Esophagus (tissue), 2 donors: ENCODE measurements around the gene ANKRD35. TPM values are rescaled to one million over a fixed set of nuclear protein-coding genes. Genes with fewer than 3 reads are reported as not detected.
A peak's percentile ranks its signal among the peaks of the same experiment; 100 is the strongest.
"Not testable (repeated sequence)": the region's sequence is repeated elsewhere in the genome, so short reads cannot be mapped to it uniquely, and the experiment has no call there.

Source experiments
- H3K27ac ChIP-seq, 2 donors: one replicate each; pipeline ENCODE4 v1.5.1; 2013; ENCODE audit warnings: low read depth in 2 of 2, mild to moderate bottlenecking in 2 of 2, inconsistent platforms in 1 of 2, low read length in 1 of 2, moderate library complexity in 1 of 2
- H3K27me3 ChIP-seq, 2 donors: one replicate each; pipeline ENCODE4 v1.6.1; 2013; ENCODE audit warnings: low read length in 2 of 2, control low read depth in 1 of 2, mild to moderate bottlenecking in 1 of 2; ENCODE audit not compliant: insufficient read depth in 2 of 2, control insufficient read depth in 1 of 2
- H3K36me3 ChIP-seq, 2 donors: one replicate each; pipeline ENCODE4 v1.6.1; 2013; ENCODE audit warnings: low read length in 1 of 2; ENCODE audit not compliant: control insufficient read depth in 2 of 2, insufficient read depth in 2 of 2
- H3K4me1 ChIP-seq, 2 donors: one replicate each; pipeline ENCODE4 v1.6.1; 2013; ENCODE audit warnings: low read length in 1 of 2; ENCODE audit not compliant: control insufficient read depth in 2 of 2, insufficient read depth in 2 of 2
- H3K4me3 ChIP-seq, 2 donors: one replicate each; pipeline ENCODE4 v1.5.1; 2013; ENCODE audit warnings: low read length in 2 of 2, mild to moderate bottlenecking in 2 of 2, low read depth in 1 of 2, moderate library complexity in 1 of 2
- H3K9me3 ChIP-seq, 2 donors: one replicate each; pipeline ENCODE4 v1.6.1; 2013; ENCODE audit warnings: mild to moderate bottlenecking in 2 of 2, low read depth in 1 of 2, low read length in 1 of 2, moderate library complexity in 1 of 2; ENCODE audit not compliant: control insufficient read depth in 2 of 2, insufficient read depth in 1 of 2
- WGBS, 2 donors: extraction: QIAGEN DNeasy Blood & Tissue Kit; methylation state at CpG; one replicate each; pipeline ENCODE4 v1.1.7; 2013; 5-methylcytosine and 5-hydroxymethylcytosine counted together
- polyA plus RNA-seq, 2 donors: library from polyadenylated mRNA; stranded (reverse); fragments of 200-250 nt; gene quantifications; one replicate each; pipeline ENCODE4 v1.2.3, GENCODE V29; 2013
- donor health status: healthy with polysubstance abuse.
- donor health status: Bipolar disorder and iron deficiency.

Gene ANKRD35, protein sequence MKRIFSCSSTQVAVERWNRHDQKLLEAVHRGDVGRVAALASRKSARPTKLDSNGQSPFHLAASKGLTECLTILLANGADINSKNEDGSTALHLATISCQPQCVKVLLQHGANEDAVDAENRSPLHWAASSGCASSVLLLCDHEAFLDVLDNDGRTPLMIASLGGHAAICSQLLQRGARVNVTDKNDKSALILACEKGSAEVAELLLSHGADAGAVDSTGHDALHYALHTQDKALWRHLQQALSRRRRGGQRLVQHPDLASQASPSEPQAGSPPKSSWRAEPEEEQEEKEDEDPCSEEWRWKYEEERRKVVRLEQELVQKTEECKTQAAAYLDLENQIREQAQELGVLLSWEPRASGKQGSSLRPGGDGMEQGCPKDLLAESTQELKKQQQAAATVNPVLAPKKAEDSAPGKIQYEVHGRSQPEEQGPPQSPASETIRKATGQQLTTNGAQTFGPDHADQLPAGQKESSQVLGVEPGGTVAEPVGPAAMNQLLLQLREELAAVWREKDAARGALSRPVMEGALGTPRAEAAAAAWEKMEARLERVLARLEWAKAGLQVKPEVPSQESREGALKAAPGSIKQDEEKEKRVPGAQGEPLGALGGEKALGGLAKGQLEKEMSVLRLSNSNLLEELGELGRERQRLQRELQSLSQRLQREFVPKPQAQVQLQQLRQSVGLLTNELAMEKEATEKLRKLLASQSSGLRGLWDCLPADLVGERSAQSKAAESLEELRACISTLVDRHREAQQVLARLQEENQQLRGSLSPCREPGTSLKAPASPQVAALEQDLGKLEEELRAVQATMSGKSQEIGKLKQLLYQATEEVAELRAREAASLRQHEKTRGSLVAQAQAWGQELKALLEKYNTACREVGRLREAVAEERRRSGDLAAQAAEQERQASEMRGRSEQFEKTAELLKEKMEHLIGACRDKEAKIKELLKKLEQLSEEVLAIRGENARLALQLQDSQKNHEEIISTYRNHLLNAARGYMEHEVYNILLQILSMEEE
- polyA plus RNA-seq = 10 to 100 TPM; 13.9 to 17.0 TPM

DNA sequence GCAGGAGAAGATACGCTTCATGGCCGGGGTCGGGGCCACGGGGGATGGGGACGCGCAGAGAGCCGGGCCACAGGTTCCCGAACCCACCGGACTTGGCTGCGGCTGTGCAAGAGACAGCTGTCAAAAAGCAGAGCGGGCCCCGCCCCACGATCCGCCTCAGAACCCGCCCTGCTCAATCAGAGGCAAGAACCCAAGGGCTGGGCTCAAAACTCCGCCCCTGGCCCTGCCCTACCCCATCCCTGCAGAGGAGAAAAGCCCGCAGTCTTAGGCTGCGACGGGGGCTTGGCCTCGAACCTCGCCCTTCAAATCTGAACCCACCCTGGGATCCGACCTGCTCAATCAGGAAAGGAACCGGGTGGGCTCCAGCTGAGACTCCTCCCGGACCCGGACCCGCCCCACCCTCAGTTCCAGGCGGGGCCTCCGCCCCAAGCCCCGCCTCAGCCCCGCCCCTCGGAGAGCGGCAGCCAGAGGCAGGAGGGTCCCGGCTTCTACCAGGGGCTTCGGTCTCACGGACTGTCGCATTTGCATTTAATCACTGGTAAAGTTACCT, at the start of gene ANKRD35:
Gene ANKRD35 (minus strand): TSS at position 129 of the 550 bp plus-strand sequence. CDS start 108 bp downstream, at position 21.
- Histone ChIP-seq H3K9me3 (no peaks in the 10 kb centered on the region), H3K4me1 (peaks cover 0 to 4% of the 10 kb centered on the region in 2 donors), H3K4me3 (peak within 1 kb of the TSS; percentile 56 to 60), H3K27me3 (no peaks in the 10 kb centered on the region), H3K27ac (peak within 1 kb of the TSS in 1 of 2 donors; percentile 38), H3K36me3 (no peaks in the 10 kb centered on the region)
- WGBS, 2 donors = 1% methylated on average over 35 to 36 of the region's 36 CpGs

DNA sequence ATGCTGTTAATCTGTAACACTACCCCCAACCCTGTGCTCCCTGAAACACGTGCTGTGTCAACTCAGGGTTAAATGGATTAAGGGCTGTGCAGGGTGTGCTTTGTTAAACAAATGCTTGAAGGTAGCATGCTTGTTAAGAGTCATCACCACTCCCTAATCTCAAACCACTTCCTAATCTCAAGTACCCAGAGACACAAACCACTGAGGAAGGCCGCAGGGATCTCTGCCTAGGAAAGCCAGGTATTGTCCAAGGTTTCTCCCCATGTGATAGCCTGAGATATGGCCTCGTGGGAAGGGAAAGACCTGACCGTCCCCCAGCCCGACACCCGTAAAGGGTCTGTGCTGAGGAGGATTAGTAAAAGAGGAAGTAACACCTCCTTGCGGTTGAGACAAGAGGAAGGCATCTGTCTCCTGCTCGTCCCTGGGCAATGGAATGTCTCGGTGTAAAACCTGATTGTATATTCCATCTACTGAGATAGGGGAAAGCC, 46.9 kb upstream of the ANKRD35 start:
- 43 to 53% methylated on average over 9 of the region's 9 CpGs for WGBS, 2 donors
- not testable (repeated sequence) for H3K4me3 ChIP-seq, H3K27me3 ChIP-seq, H3K36me3 ChIP-seq, H3K9me3 ChIP-seq, H3K4me1 ChIP-seq
- peak overlapping the region; percentile 60 to 62 for H3K27ac ChIP-seq

DNA sequence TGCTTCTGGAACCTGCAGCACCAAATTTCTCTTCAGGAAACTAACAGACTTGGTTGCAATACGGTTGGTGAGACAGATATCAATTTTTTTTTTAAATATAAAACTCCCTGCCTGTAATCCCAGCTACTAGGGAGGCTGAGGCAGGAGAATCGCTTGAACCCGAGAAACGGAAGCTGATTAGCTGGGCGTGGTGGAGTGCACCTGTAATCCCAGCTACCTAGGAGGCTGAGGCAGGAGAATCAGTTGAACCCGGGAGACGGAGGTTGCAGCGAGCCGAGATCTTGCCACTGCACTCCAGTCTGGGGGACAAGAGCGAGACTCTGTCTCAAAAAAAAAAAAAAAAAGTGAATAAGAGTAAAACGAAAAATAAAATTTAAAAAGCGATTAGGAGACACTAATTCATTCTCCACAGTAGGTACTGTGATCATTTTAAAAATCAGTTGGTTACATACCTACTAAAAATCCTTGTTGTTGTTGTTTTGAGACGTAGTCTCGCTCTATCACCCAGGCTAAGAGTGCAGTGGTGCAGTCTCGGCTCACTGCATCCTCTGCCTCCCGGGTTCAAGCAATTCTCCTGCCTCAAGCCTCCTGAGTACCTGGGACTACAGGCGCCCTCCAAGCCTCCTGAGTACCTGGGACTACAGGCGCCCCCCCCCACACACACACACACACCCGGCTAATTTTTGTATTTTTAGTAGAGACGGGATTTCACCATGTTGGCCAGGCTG, 42.4 kb upstream of the ANKRD35 start:
- whole genome bisulfite sequencing, 2 donors = 58% methylated on average over 20 of the region's 20 CpGs
- H3K4me3 ChIP-seq = peak overlapping the region; percentile 69 to 94
- no peaks in the 10 kb centered on the region for H3K9me3 ChIP-seq
- no peaks in the 10 kb centered on the region for H3K27me3 ChIP-seq
- no peaks in the 10 kb centered on the region for H3K4me1 ChIP-seq
- peak overlapping the region; percentile 93 to 94 for H3K27ac ChIP-seq
- no peaks in the 10 kb centered on the region for H3K36me3 ChIP-seq

DNA sequence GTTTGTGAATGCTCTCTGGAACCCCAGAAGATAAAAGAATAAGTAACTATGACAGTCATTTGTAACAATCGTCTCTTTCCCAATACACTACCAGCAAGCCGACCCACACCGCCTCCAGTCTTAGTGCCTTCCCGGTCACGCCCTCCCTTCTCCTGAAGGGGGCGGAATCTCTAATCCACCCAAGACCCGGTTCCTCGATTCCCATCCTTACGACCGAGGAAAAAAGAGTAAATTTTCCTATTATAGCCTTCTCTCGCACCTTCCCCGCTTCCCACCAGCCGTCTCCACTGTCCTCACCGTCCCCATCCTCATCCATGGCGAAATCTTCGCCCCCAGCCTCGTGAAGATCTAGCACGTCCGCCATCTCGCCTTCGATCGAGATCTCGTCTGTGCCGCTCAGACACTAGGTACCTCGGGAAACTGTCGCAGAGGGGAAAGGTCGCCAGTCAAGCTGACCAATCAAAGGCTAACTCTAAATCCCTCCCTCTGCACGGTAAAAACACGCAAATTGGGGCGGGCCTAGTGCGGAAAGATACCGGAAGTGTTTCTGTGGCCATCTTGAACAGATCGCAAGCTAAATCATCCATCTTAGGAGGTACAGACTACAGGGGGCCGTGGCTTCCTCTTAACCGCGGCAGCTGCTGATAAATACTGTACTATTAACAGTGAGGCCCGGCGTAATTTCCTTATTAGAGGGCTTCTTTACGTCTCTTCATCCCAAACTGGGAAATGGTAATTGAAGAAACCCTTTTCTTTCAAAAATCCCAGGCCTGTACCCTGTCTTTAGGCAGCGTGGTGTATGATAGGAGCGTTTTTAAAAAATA, 41.6 kb upstream of the ANKRD35 start, which contains the start of gene RBM8A:
Gene RBM8A (minus strand): TSS at position 422 of the 824 bp plus-strand sequence. CDS start 58 bp downstream, at position 364.
- Histone ChIP-seq H3K9me3 (no peaks in the 10 kb centered on the region), H3K27ac (peak within 1 kb of the TSS; percentile 93 to 98), H3K4me1 (no peaks in the 10 kb centered on the region), H3K27me3 (no peaks in the 10 kb centered on the region), H3K36me3 (no peaks in the 10 kb centered on the region), H3K4me3 (peak within 1 kb of the TSS; percentile 69 to 94)
- WGBS, 2 donors = 0 to 1% methylated on average over 41 of the region's 41 CpGs

DNA sequence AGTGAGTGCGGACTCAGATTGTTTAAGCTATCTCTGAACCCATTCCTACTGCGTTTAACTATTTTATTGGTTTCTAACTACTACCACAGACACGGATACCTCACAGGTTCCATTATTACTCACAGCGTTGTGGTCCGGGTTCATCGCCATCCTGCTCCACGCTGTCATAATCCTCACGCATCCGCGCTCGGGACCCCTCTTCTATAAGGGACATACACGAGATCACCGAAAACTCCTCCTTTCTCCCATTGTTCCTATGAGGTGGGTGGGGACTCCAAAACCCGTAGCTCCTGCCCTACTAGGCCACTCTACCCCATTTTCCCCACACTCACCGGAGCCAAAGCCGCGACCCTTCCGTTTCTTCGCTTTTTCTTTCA, 41.0 kb upstream of the ANKRD35 start:
- H3K4me3 ChIP-seq = peak overlapping the region; percentile 69 to 94
- no peaks in the 10 kb centered on the region for H3K4me1 ChIP-seq
- H3K36me3 ChIP-seq = no peaks in the 10 kb centered on the region
- peak overlapping the region; percentile 93 to 98 for H3K27ac ChIP-seq
- H3K9me3 ChIP-seq = no peaks in the 10 kb centered on the region
- no peaks in the 10 kb centered on the region for H3K27me3 ChIP-seq
- WGBS, 2 donors = 5 to 6% methylated on average over 19 of the region's 19 CpGs

DNA sequence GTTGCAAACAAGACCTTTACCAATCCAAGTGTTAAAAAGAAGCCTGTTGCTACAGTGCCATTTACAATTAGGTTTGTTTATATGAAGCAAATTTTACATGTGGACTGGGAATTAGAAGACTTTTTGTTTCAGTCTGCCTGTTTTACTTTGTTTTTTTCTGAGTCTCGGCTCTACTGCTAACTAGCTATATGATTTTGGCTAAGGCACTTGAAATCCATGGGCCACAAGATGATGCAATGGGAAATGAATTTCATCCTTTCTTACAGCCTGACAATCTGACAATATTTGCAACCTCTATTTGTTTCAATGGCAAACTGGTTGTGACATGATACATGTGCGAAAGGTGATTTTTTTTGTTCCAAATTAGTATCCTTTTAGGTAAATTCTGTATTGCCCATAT, 36.6 kb upstream of the ANKRD35 start:
- Histone ChIP-seq H3K36me3 (no peaks in the 10 kb centered on the region), H3K9me3 (no peaks in the 10 kb centered on the region), H3K27ac (no peak overlapping the region), H3K27me3 (no peaks in the 10 kb centered on the region), H3K4me3 (no peak overlapping the region), H3K4me1 (peaks cover 0 to 14% of the 10 kb centered on the region in 2 donors)
- WGBS, 2 donors = 75 to 82% methylated on average over 2 of the region's 2 CpGs

DNA sequence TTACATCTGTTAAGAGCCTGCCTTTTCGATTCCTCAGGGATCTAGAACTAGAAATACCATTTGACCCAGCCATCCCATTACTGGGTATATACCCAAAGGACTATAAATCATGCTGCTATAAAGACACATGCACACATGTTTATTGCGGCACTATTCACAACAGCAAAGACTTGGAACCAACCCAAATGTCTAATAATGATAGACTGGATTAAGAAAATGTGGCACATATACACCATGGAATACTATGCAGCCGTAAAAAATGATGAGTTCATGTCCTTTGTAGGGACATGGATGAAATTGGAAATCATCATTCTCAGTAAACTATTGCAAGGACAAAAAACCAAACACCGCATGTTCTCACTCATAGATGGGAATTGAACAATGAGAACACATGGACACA, 34.6 kb upstream of the ANKRD35 start:
- H3K27me3 ChIP-seq, H3K4me3 ChIP-seq, H3K36me3 ChIP-seq, H3K9me3 ChIP-seq, H3K27ac ChIP-seq: not testable (repeated sequence)
- peaks cover 0 to 16% of the 10 kb centered on the region in 2 donors for H3K4me1 ChIP-seq
- 87 to 89% methylated on average over 2 of the region's 4 CpGs for WGBS, 2 donors
